HEK293T (cell line): ENCODE data around the gene NCF4.

Experiments
- ARNT ChIP-seq: fragments of 450-650 bp; IDR thresholded peaks from 2 replicates; pipeline ENCODE4 v1.6.1; 2017; ENCODE audit warnings: mild to moderate bottlenecking
- FOXM1 ChIP-seq: fragments of 450-650 bp; IDR thresholded peaks from 2 replicates; pipeline ENCODE4 v1.6.1; 2017; ENCODE audit warnings: mild to moderate bottlenecking, borderline replicate concordance
- HDGF ChIP-seq: fragments of 450-650 bp; IDR thresholded peaks from 2 replicates; pipeline ENCODE4 v1.6.1; 2017; ENCODE audit warnings: antibody characterized with exemption, borderline replicate concordance
- LEF1 ChIP-seq: fragments of 450-650 bp; IDR thresholded peaks from 2 replicates; pipeline ENCODE4 v1.6.1; 2017; ENCODE audit warnings: mild to moderate bottlenecking, borderline replicate concordance

DNA sequence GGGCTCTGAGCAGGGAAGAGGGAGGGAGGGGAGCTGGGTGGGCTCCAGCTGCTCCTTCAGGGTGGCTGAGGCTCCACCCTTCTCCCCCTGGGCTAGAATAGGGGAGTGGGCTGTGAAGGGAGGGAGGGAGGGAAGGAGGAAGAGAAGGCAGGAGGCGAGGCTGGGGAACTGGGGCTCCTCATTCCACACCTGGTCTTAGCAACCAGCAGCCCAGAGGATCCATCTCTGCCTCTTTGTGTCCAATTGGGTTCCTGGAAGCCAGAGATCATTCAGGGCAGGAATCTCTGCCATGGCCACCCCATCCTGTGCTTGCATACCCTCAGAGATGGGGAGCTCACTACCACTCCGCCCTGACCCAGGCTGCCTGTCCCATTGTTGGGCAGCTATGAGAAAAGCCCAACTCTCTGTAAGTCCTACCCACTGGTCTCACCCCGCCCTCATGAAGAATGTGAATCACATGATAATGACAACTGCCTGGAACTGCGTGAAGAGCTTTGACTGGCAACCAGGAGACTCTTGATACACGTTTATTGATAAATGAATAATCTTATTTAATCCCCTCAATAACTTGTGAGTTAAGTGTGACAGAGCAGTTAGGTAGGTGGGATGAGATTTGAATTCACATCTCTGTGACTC is 7.9 kb downstream of the NCF4 start:
- TF ChIP-seq LEF1, result no peak
- TF ChIP-seq HDGF, result no peak
- no peak for TF ChIP-seq ARNT
- no peak for TF ChIP-seq FOXM1
